EH (cell line): ENCODE results near the gene ZDHHC5.

Source experiments
- DNase-seq: peaks from one replicate; pipeline ENCODE4 v3.0.0-alpha.2; 2015; ENCODE audit warnings: low read depth

Gene ZDHHC5

GRCh38 chr11:57729479-57729878, 61.6 kb downstream of the ZDHHC5 start:
- no peak for DNase-seq

GRCh38 chr11:57732661-57733060, 64.7 kb downstream of the ZDHHC5 start:
- no peak for DNase-seq

DNA sequence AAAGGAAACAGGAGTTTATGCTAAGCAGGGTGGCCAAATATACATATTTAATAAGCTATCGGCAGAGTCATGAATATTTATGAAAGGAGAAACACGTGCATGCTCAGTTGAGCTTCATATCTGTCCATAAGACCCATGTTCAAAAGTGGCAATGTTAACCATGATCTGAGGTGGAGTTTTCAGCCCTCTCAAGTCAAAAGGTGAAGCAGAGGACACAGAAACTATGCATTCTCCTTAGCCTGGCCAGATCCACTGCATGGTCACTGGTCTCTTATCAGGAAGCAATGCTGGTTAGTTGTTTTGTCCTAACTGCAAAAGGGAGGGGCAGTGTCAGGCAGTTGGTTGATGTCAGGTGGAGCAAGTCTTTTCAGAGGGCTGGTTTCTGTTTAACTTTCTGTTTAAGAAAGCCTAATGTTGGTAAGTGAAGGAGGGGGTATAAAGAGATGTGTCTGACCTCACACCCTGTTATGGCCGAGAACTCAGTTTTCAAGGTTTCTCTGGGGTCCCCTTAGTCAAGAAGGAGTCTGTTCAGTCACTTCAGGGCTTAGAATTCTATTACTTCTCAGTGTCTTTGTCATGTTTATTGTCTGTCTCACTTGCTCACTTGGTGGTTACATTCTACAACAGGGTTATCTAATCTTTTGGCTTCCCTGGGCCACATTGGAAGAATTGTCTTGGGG, 67.8 kb downstream of the ZDHHC5 start:
- no peak for DNase-seq

DNA sequence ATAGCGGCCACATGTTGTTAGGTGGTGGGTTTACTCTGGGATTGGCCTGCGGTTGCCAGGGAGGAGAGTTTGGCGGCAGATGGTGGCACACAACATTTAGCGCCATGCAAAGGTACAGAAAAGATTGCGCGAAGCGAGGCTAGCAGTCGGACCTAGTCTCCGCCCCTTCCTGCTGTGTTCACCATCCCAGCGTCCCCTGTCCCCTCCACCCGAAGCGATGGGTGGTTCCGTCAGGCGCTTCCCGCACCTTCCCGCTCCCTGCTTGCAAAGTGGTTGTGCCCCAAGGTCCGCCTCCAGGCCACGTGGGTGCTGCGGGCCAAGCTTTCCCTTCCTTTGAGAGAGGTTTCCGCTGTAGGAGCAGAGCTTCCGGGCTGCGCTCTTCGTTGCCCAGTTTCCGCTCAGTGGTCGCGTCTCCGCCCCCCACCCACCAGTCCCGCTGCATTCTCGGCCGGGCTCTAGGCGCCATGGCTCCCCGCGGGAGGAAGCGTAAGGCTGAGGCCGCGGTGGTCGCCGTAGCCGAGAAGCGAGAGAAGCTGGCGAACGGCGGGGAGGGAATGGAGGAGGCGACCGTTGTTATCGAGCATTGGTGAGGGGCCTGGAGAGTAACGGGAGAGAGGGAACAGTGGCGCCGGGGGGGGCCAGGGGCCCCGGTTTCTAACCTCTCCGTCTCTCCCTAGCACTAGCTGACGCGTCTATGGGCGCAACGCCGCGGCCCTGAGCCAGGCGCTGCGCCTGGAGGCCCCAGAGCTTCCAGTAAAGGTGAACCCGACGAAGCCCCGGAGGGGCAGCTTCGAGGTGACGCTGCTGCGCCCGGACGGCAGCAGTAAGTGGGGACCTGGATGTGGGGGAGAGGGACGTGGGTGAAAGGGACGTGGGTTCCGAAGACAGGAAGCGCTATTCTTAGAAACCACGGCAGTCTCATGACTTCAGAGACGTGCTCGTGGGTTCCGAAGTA, 73.5 kb downstream of the ZDHHC5 start, which contains the start of gene SELENOH:
SELENOH (plus strand) TSS at position 360 of the 955 bp plus-strand sequence; CDS start at position 465, 105 bp downstream.
- DNase-seq: peak; percentile 97

- no peak for DNase-seq
Measured at GRCh38 chr11:57742087-57742452, 74.2 kb downstream of the ZDHHC5 start.

DNA sequence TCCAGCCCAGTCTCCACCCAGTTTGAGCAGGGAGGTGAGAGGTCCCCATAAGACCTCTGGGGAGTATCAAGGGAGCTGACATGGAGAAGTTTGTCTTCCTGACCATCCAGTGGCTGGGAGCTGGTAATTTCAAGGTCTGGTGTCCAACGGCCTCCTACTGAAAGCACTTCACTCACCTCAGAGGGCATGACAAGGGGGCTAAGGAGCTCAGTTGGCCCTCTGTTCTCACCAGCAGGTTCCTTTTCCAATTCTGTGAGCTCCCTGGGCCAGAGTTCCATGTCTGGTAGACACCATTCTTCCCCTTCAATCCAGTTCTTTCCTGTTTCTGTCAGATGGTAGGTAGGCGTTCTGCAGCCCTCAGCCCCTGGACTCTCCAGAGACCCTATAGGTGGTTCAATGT, 76.4 kb downstream of the ZDHHC5 start:
- no peak for DNase-seq

DNA sequence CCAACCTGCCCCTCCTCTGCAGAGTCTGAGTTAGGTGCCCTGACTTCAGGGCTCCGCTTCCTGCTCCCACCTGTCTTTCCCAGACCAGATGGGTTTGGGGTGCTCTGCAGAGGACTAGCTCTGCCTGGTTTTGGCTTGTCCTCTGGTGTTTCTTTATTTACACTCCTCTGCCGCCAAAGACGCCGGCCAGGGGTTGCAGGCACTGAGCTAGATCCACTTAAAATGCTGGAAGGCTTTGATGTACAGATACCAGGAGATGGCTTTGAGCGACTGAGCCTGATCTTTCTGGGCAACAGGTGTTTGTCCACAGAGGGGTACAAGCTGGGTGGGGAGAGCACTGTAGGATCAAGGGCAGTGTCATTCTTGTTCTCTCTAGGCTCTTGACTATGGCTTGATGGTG, 77.3 kb downstream of the ZDHHC5 start:
- DNase-seq: no peak

- DNase-seq: no peak
Measured at GRCh38 chr11:57746920-57747319, 79.0 kb downstream of the ZDHHC5 start.
